K562 (cell line): ENCODE data around the gene INPP1. TPM values are rescaled to one million over a fixed set of nuclear protein-coding genes. Genes with fewer than 3 reads are reported as not detected.

Source experiments
- ATAC-seq: fragments of 200-7000 bp; cut with Tn5 transposase; 3 replicates; pipeline ENCODE4 v1.9.1; 2020; ENCODE audit warnings: moderate library complexity
- BruUV-seq: library from RNA; stranded (reverse); fragments of 400-500 nt; replicated peaks from 2 replicates; lab custom pipeline; 2021; lab: Mats Ljungman, UMichigan
- CTCF ChIA-PET: fragments of 300-600 bp; formaldehyde crosslinking; extraction: SDS; loops from one replicate; lab custom pipeline; 2021; ENCODE audit warnings: low intra/inter-chr PET ratio; lab: Yijun Ruan, JAX
- POLR2A ChIA-PET: fragments of 300-600, 350-650 bp; sonication (Branson Sonifier 250); formaldehyde crosslinking; extraction: SDS; loops from one replicate; lab custom pipeline; 2021; ENCODE audit warnings: antibody characterized with exemption, inconsistent platforms; lab: Yijun Ruan, JAX
- DNase-seq, 4 experiments: peaks; one replicate each; pipeline versions ENCODE4 v3.0.0 to v3.0.0-alpha.2; 2011 to 2018; ENCODE audit warnings: low spot score in 3 of 4, mixed read lengths in 3 of 4; ENCODE audit errors: extremely low read depth in 1 of 4
- FAIRE-seq: peaks from 2 replicates; lab custom pipeline; 2011; peaks lifted over from hg19 to GRCh38; lab: Jason Lieb, UNC
- H2AFZ ChIP-seq: 2 replicates; pipeline ENCODE4 v1.6.0; 2011; ENCODE audit warnings: low read depth, low read length, control low read depth, inconsistent platforms
- H3K27ac ChIP-seq: fragments of 200-600 bp; 3 replicates; pipeline ENCODE4 v1.8.0; 2011; ENCODE audit warnings: low read depth, mild to moderate bottlenecking, control low read depth, inconsistent platforms, low read length, moderate library complexity, mixed read lengths; ENCODE audit errors: extremely low read depth
- H3K27me3 ChIP-seq, 2 experiments: fragments of 300-600 bp in 1 of 2; 2 replicates in 1 of 2; 3 replicates in 1 of 2; pipeline versions ENCODE4 v1.6.0 to v1.8.0; 2011; ENCODE audit warnings: inconsistent platforms in 2 of 2, low read length in 2 of 2, mild to moderate bottlenecking in 1 of 2, mixed read lengths in 1 of 2, moderate library complexity in 1 of 2; ENCODE audit not compliant: control insufficient read depth in 2 of 2, insufficient read depth in 2 of 2
- H3K36me3 ChIP-seq: fragments of 300-600 bp; 3 replicates; pipeline ENCODE4 v1.8.0; 2011; ENCODE audit warnings: mild to moderate bottlenecking, low read length, inconsistent platforms; ENCODE audit not compliant: control insufficient read depth, insufficient read depth
- H3K4me1 ChIP-seq, 2 experiments: fragments of 200-600 bp in 1 of 2; replicated peaks in 1 of 2; 2 replicates in 1 of 2; 3 replicates in 1 of 2; pipeline versions ENCODE4 v1.5.1 to v1.8.0; 2011; ENCODE audit warnings: inconsistent platforms in 2 of 2, low read length in 2 of 2, mild to moderate bottlenecking in 1 of 2, mixed read lengths in 1 of 2, moderate library complexity in 1 of 2; ENCODE audit not compliant: control insufficient read depth in 2 of 2, insufficient read depth in 2 of 2
- H3K4me2 ChIP-seq: 2 replicates; pipeline ENCODE4 v1.6.1; 2011; ENCODE audit warnings: low read length, control low read depth, inconsistent platforms, mixed read lengths; ENCODE audit not compliant: insufficient read depth
- H3K4me3 ChIP-seq: fragments of 200-600 bp; sonication (generic), shearing (Covaris generic); 2 replicates; pipeline ENCODE4 v1.5.1; 2016; ENCODE audit warnings: control low read depth, inconsistent platforms
- H3K79me2 ChIP-seq: fragments of 200-600 bp; 3 replicates; pipeline ENCODE4 v1.8.0; 2011; ENCODE audit warnings: low read length, inconsistent platforms; ENCODE audit not compliant: control insufficient read depth, insufficient read depth
- H3K9ac ChIP-seq, 2 experiments: 2 replicates each; pipeline versions ENCODE4 v1.6.0 to v1.6.1; 2011; ENCODE audit warnings: low read depth in 2 of 2, low read length in 2 of 2, control low read depth in 1 of 2, inconsistent platforms in 1 of 2, mild to moderate bottlenecking in 1 of 2, mixed read lengths in 1 of 2; ENCODE audit not compliant: insufficient read depth in 1 of 2
- H3K9me1 ChIP-seq: one replicate; pipeline ENCODE4 v1.6.0; 2011; ENCODE audit warnings: inconsistent platforms, mild to moderate bottlenecking, low read length, moderate library complexity; ENCODE audit not compliant: control insufficient read depth, insufficient read depth
- H3K9me3 ChIP-seq: replicated peaks from 2 replicates; pipeline ENCODE4 v1.5.1; 2011; ENCODE audit warnings: low read depth, low read length, inconsistent platforms; ENCODE audit not compliant: control insufficient read depth, insufficient read depth
- H4K20me1 ChIP-seq: replicated peaks from 2 replicates; pipeline ENCODE4 v1.6.1; 2011; ENCODE audit warnings: low read length, inconsistent platforms, mixed read lengths; ENCODE audit not compliant: control insufficient read depth, insufficient read depth
- GABPA ChIP-seq: fragments of 200-800 bp; sonication (Bioruptor generic); conservative IDR thresholded peaks from 2 replicates; pipeline ENCODE4 v1.6.1; 2016; ENCODE audit warnings: low read depth, missing genetic modification characterization, missing compliant biosample characterization
- HEY1 ChIP-seq: fragments of 250-450 bp; sonication (Bioruptor Pico); IDR thresholded peaks from 2 replicates; pipeline ENCODE4 v1.5.0; 2020; ENCODE audit warnings: mild to moderate bottlenecking, moderate library complexity, borderline replicate concordance
- HSF4 ChIP-seq: fragments of 250-450 bp; sonication (Bioruptor Pico); IDR thresholded peaks from 2 replicates; pipeline ENCODE4 v2.1.2; 2022; ENCODE audit warnings: mild to moderate bottlenecking, moderate library complexity, borderline replicate concordance
- PPARD ChIP-seq: fragments of 250-450 bp; sonication (Bioruptor Pico); IDR thresholded peaks from 2 replicates; pipeline ENCODE4 v1.8.0; 2022; ENCODE audit warnings: inconsistent platforms, mild to moderate bottlenecking, moderate library complexity
- STAT5A ChIP-seq: IDR thresholded peaks from 2 replicates; pipeline ENCODE4 v1.6.1; 2012; ENCODE audit warnings: low read length, inconsistent platforms, borderline replicate concordance
- TGIF2 ChIP-seq: sonication (generic); formaldehyde crosslinking; IDR thresholded peaks from 2 replicates; pipeline ENCODE4 v1.8.1; 2022; ENCODE audit warnings: mild to moderate bottlenecking, missing genetic modification reagents, moderate library complexity
- ZFP30 ChIP-seq: fragments of 250-450 bp; sonication (Bioruptor Pico); IDR thresholded peaks from 2 replicates; pipeline ENCODE4 v1.8.0; 2022; ENCODE audit warnings: moderate library complexity, mild to moderate bottlenecking, inconsistent platforms, borderline replicate concordance
- ZNF282 ChIP-seq: sonication (generic); formaldehyde crosslinking; IDR thresholded peaks from 2 replicates; pipeline ENCODE4 v1.8.1; 2023; ENCODE audit warnings: missing genetic modification reagents
- in situ Hi-C: fragments of 300-500 bp; cut with MboI; formaldehyde crosslinking; loops from 4 replicates; pipeline ENCODE4 v1.15.0; 2018; ENCODE audit warnings: inconsistent platforms, mixed read lengths
- intact Hi-C: fragments of 100-400 bp; cut with micrococcal nuclease; formaldehyde crosslinking; loops from 2 replicates; pipeline ENCODE4 v1.14.2; 2022
- polyA plus RNA-seq, 8 experiments: library from polyadenylated mRNA; depleted of rRNA in 4 of 8; stranded (reverse) in 5 of 8; unstranded in 3 of 8; fragments of >200 nt; fragmentation: Nextera tagmentation in 2 of 8; fragmentation: Illumina TruSeq in 1 of 8; extraction: Ambion mirVana in 2 of 8; extraction: Trizol in 1 of 8; gene quantifications; 2 replicates each; pipeline versions ENCODE4 v1.2.1 to v1.2.3, GENCODE V29; 2011 to 2014; ENCODE audit warnings: inconsistent platforms in 1 of 8, missing spikeins in 1 of 8
- total RNA-seq, 7 experiments: library from RNA; depleted of rRNA in 6 of 7; stranded (reverse); fragments of >200 nt in 6 of 7; fragmentation: Illumina TruSeq in 2 of 7; extraction: Trizol in 2 of 7; gene quantifications; 2 replicates each; pipeline versions ENCODE4 v1.2.1 to v1.2.3, GENCODE V29; 2011 to 2021; ENCODE audit warnings: low replicate concordance in 1 of 7
- TF ChIP-seq, protein P1 (sequence below): IDR thresholded peaks from 2 replicates; pipeline ENCODE4 v1.6.1; 2012; ENCODE audit warnings: low read depth, low read length, improper control_type of control experiment, borderline replicate concordance
- TF ChIP-seq, protein P2 (sequence below): fragments of 450-650 bp; IDR thresholded peaks from 2 replicates; pipeline ENCODE4 v1.6.1; 2016; ENCODE audit warnings: mild to moderate bottlenecking, moderate library complexity

Gene INPP1
- total and polyA plus RNA-seq, 9 of the 15 experiments (the other 6 are each of a cell fraction or from before 2014, with no cell fraction given): 3.7 to 11.8 (median 6.5) TPM

DNA sequence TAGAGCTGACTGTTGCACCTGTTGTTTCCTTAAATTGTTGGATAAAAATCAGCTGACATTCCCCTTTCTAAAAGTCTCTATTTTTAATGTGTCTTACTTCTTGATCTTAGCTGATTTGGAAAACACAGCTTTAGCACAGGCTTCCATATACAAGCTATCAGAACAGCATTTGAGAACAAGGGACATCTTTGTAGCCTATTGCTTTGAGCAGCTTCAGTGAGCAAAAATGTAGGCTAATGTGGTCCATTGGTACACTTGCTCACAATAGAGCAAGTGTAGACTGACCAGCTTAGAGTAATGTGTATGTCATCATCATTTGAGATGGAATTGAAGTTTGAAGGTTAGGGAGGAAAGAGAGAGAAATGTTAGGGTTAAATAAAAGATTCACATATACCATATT is 7.0 kb downstream of the INPP1 start:
- Histone ChIP-seq H3K27me3 (no peaks in the 10 kb centered on the region), H2AFZ (no peak overlapping the region), H3K27ac (no peak overlapping the region), H3K9me1 (no peaks in the 10 kb centered on the region), H3K4me1 (peaks cover 0 to 33% of the 10 kb centered on the region in 2 experiments; a peak in 4 of 5 replicates)
- DNase-seq: no peak
- intact Hi-C loops: no loop called here
- TF ChIP-seq STAT5A (no peak), HEY1 (CRISPR knock-in tag) (no peak), PPARD (CRISPR knock-in tag) (no peak), ZNF282 (CRISPR knock-in tag) (no peak), GABPA (tag) (no peak), HSF4 (no peak), ZFP30 (CRISPR knock-in tag) (no peak), TGIF2 (no peak)
- TF ChIP-seq, protein P1, sequence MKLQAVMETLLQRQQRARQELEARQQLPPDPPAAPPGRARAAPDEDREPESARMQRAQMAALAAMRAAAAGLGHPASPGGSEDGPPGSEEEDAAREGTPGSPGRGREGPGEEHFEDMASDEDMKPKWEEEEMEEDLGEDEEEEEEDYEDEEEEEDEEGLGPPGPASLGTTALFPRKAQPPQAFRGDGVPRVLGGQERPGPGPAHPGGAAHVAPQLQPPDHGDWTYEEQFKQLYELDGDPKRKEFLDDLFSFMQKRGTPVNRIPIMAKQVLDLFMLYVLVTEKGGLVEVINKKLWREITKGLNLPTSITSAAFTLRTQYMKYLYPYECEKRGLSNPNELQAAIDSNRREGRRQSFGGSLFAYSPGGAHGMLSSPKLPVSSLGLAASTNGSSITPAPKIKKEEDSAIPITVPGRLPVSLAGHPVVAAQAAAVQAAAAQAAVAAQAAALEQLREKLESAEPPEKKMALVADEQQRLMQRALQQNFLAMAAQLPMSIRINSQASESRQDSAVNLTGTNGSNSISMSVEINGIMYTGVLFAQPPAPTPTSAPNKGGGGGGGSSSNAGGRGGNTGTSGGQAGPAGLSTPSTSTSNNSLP: no peak
- TF ChIP-seq, protein P2, sequence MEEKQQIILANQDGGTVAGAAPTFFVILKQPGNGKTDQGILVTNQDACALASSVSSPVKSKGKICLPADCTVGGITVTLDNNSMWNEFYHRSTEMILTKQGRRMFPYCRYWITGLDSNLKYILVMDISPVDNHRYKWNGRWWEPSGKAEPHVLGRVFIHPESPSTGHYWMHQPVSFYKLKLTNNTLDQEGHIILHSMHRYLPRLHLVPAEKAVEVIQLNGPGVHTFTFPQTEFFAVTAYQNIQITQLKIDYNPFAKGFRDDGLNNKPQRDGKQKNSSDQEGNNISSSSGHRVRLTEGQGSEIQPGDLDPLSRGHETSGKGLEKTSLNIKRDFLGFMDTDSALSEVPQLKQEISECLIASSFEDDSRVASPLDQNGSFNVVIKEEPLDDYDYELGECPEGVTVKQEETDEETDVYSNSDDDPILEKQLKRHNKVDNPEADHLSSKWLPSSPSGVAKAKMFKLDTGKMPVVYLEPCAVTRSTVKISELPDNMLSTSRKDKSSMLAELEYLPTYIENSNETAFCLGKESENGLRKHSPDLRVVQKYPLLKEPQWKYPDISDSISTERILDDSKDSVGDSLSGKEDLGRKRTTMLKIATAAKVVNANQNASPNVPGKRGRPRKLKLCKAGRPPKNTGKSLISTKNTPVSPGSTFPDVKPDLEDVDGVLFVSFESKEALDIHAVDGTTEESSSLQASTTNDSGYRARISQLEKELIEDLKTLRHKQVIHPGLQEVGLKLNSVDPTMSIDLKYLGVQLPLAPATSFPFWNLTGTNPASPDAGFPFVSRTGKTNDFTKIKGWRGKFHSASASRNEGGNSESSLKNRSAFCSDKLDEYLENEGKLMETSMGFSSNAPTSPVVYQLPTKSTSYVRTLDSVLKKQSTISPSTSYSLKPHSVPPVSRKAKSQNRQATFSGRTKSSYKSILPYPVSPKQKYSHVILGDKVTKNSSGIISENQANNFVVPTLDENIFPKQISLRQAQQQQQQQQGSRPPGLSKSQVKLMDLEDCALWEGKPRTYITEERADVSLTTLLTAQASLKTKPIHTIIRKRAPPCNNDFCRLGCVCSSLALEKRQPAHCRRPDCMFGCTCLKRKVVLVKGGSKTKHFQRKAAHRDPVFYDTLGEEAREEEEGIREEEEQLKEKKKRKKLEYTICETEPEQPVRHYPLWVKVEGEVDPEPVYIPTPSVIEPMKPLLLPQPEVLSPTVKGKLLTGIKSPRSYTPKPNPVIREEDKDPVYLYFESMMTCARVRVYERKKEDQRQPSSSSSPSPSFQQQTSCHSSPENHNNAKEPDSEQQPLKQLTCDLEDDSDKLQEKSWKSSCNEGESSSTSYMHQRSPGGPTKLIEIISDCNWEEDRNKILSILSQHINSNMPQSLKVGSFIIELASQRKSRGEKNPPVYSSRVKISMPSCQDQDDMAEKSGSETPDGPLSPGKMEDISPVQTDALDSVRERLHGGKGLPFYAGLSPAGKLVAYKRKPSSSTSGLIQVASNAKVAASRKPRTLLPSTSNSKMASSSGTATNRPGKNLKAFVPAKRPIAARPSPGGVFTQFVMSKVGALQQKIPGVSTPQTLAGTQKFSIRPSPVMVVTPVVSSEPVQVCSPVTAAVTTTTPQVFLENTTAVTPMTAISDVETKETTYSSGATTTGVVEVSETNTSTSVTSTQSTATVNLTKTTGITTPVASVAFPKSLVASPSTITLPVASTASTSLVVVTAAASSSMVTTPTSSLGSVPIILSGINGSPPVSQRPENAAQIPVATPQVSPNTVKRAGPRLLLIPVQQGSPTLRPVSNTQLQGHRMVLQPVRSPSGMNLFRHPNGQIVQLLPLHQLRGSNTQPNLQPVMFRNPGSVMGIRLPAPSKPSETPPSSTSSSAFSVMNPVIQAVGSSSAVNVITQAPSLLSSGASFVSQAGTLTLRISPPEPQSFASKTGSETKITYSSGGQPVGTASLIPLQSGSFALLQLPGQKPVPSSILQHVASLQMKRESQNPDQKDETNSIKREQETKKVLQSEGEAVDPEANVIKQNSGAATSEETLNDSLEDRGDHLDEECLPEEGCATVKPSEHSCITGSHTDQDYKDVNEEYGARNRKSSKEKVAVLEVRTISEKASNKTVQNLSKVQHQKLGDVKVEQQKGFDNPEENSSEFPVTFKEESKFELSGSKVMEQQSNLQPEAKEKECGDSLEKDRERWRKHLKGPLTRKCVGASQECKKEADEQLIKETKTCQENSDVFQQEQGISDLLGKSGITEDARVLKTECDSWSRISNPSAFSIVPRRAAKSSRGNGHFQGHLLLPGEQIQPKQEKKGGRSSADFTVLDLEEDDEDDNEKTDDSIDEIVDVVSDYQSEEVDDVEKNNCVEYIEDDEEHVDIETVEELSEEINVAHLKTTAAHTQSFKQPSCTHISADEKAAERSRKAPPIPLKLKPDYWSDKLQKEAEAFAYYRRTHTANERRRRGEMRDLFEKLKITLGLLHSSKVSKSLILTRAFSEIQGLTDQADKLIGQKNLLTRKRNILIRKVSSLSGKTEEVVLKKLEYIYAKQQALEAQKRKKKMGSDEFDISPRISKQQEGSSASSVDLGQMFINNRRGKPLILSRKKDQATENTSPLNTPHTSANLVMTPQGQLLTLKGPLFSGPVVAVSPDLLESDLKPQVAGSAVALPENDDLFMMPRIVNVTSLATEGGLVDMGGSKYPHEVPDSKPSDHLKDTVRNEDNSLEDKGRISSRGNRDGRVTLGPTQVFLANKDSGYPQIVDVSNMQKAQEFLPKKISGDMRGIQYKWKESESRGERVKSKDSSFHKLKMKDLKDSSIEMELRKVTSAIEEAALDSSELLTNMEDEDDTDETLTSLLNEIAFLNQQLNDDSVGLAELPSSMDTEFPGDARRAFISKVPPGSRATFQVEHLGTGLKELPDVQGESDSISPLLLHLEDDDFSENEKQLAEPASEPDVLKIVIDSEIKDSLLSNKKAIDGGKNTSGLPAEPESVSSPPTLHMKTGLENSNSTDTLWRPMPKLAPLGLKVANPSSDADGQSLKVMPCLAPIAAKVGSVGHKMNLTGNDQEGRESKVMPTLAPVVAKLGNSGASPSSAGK: no peak
- TF ChIP-seq, all 486 proteins: peak for 0
- H3K9ac ChIP-seq: no peak overlapping the region
- no TSS peak for BruUV-seq
- no peak for FAIRE-seq
- ChIA-PET CTCF (no interaction called here), POLR2A (no interaction called here)
- no peaks in the 10 kb centered on the region for H3K36me3 ChIP-seq
- H4K20me1 ChIP-seq: no peaks in the 10 kb centered on the region
- no peaks in the 10 kb centered on the region for H3K9me3 ChIP-seq
- no peak overlapping the region for H3K4me3 ChIP-seq
- no peak overlapping the region for H3K4me2 ChIP-seq
- ATAC-seq: no peak
- in situ Hi-C loops: no loop called here
- no peaks in the 10 kb centered on the region for H3K79me2 ChIP-seq
